H9 (cell line): Measurements from ENCODE around the gene FASTKD3. TPM values are rescaled to one million over a fixed set of nuclear protein-coding genes. Genes with fewer than 3 reads are reported as not detected.

Experiments used
- DNase-seq: peaks from one replicate; pipeline ENCODE4 v3.0.0-alpha.2; 2017
- H2AFZ ChIP-seq: one replicate; pipeline ENCODE4 v1.6.1; 2013; ENCODE audit warnings: mild to moderate bottlenecking, low read length, control low read depth, moderate library complexity
- H2AK5ac ChIP-seq: 2 replicates; pipeline ENCODE4 v1.6.1; 2013; ENCODE audit warnings: low read length, control low read depth, mixed read lengths; ENCODE audit not compliant: insufficient read length
- H2BK120ac ChIP-seq: one replicate; pipeline ENCODE4 v1.6.1; 2013; ENCODE audit warnings: low read depth, mild to moderate bottlenecking, low read length, control low read depth, inconsistent platforms; ENCODE audit not compliant: poor library complexity, severe bottlenecking
- H2BK12ac ChIP-seq: 2 replicates; pipeline ENCODE4 v1.6.1; 2013; ENCODE audit warnings: low read length, control low read depth, mixed read lengths, low read depth; ENCODE audit not compliant: insufficient read length
- H2BK15ac ChIP-seq: 2 replicates; pipeline ENCODE4 v1.6.1; 2013; ENCODE audit warnings: low read depth, low read length, control low read depth
- H2BK20ac ChIP-seq: one replicate; pipeline ENCODE4 v1.6.1; 2013; ENCODE audit warnings: low read depth, mild to moderate bottlenecking, low read length, control low read depth, inconsistent platforms; ENCODE audit not compliant: poor library complexity, severe bottlenecking
- H2BK5ac ChIP-seq: 2 replicates; pipeline ENCODE4 v1.6.1; 2013; ENCODE audit warnings: low read length, control low read depth, mixed read lengths; ENCODE audit not compliant: insufficient read length
- H3K14ac ChIP-seq: 2 replicates; pipeline ENCODE4 v1.6.1; 2013; ENCODE audit warnings: low read length, control low read depth; ENCODE audit not compliant: insufficient read depth
- H3K18ac ChIP-seq: 2 replicates; pipeline ENCODE4 v1.6.1; 2013; ENCODE audit warnings: low read depth, mild to moderate bottlenecking, mixed read lengths, low read length, control low read depth; ENCODE audit not compliant: insufficient read length
- H3K23ac ChIP-seq: 2 replicates; pipeline ENCODE4 v1.6.1; 2013; ENCODE audit warnings: low read length, control low read depth, mixed read lengths, low read depth; ENCODE audit not compliant: insufficient read length
- H3K23me2 ChIP-seq: 2 replicates; pipeline ENCODE4 v1.6.1; 2013; ENCODE audit warnings: low read depth, mild to moderate bottlenecking, mixed read lengths, low read length, control low read depth; ENCODE audit not compliant: insufficient read length, poor library complexity, severe bottlenecking
- H3K27ac ChIP-seq: 2 replicates; pipeline ENCODE4 v1.5.1; 2013; ENCODE audit warnings: low read length, control low read depth, mixed read lengths, low read depth; ENCODE audit not compliant: insufficient read length
- H3K27me3 ChIP-seq: 2 replicates; pipeline ENCODE4 v1.6.1; 2013; ENCODE audit warnings: low read length, control low read depth, inconsistent platforms; ENCODE audit not compliant: insufficient read depth
- H3K4ac ChIP-seq: 2 replicates; pipeline ENCODE4 v1.6.1; 2013; ENCODE audit warnings: low read depth, mild to moderate bottlenecking, control low read depth, inconsistent platforms, low read length, moderate library complexity
- H3K4me1 ChIP-seq: 2 replicates; pipeline ENCODE4 v1.6.1; 2013; ENCODE audit warnings: low read length, control low read depth, inconsistent platforms; ENCODE audit not compliant: insufficient read depth
- H3K4me2 ChIP-seq: 2 replicates; pipeline ENCODE4 v1.6.1; 2013; ENCODE audit warnings: low read length, control low read depth, mixed read lengths; ENCODE audit not compliant: insufficient read length, insufficient read depth
- H3K56ac ChIP-seq: 2 replicates; pipeline ENCODE4 v1.6.1; 2013; ENCODE audit warnings: low read depth, mild to moderate bottlenecking, mixed read lengths, low read length, control low read depth; ENCODE audit not compliant: insufficient read length
- H3K79me1 ChIP-seq: 2 replicates; pipeline ENCODE4 v1.6.1; 2013; ENCODE audit warnings: low read depth, mild to moderate bottlenecking, moderate library complexity, low read length, control low read depth, inconsistent platforms; ENCODE audit not compliant: insufficient read depth, poor library complexity, severe bottlenecking
- H3K79me2 ChIP-seq: 2 replicates; pipeline ENCODE4 v1.6.1; 2013; ENCODE audit warnings: low read length, control low read depth, inconsistent platforms; ENCODE audit not compliant: insufficient read depth
- H3K9ac ChIP-seq: 2 replicates; pipeline ENCODE4 v1.6.1; 2013; ENCODE audit warnings: low read length, control low read depth, mixed read lengths; ENCODE audit not compliant: insufficient read length; ENCODE audit errors: extremely low read depth
- H3K9me3 ChIP-seq: one replicate; pipeline ENCODE4 v1.6.1; 2013; ENCODE audit warnings: low read depth, low read length, inconsistent platforms; ENCODE audit not compliant: control insufficient read depth
- H3T11ph ChIP-seq: one replicate; pipeline ENCODE4 v1.6.1; 2013; ENCODE audit warnings: mild to moderate bottlenecking, low read length, control low read depth, inconsistent platforms
- H4K20me1 ChIP-seq: one replicate; pipeline ENCODE4 v1.6.1; 2013; ENCODE audit not compliant: control insufficient read depth, insufficient read length, insufficient read depth
- H4K5ac ChIP-seq: 2 replicates; pipeline ENCODE4 v1.6.1; 2013; ENCODE audit warnings: low read depth, mild to moderate bottlenecking, mixed read lengths, low read length, control low read depth; ENCODE audit not compliant: insufficient read length
- H4K8ac ChIP-seq: replicated peaks from 2 replicates; pipeline ENCODE4 v1.6.1; 2013; ENCODE audit warnings: low read length, control low read depth, mixed read lengths, low read depth; ENCODE audit not compliant: insufficient read length
- H4K91ac ChIP-seq: 2 replicates; pipeline ENCODE4 v1.6.1; 2013; ENCODE audit warnings: low read depth, mild to moderate bottlenecking, moderate library complexity, mixed read lengths, low read length, control low read depth; ENCODE audit not compliant: insufficient read length
- H3K27ac Mint-ChIP-seq, 3 experiments: 2 replicates in 2 of 3; 3 replicates in 1 of 3; pipeline ENCODE4 v1.8.0; 2020 to 2021; ENCODE audit warnings: mixed read lengths in 3 of 3, mild to moderate bottlenecking in 1 of 3, moderate library complexity in 1 of 3
- H3K27me3 Mint-ChIP-seq: 2 replicates; pipeline ENCODE4 v1.8.0; 2021; ENCODE audit warnings: low read depth, mild to moderate bottlenecking, moderate library complexity, mixed read lengths
- H3K36me3 Mint-ChIP-seq, 3 experiments: 2 replicates in 2 of 3; 3 replicates in 1 of 3; pipeline ENCODE4 v1.8.0; 2020 to 2021; ENCODE audit warnings: low read depth in 3 of 3, mixed read lengths in 3 of 3; ENCODE audit not compliant: insufficient read depth in 1 of 3
- H3K4me1 Mint-ChIP-seq, 2 experiments: 2 replicates each; pipeline ENCODE4 v1.8.0; 2020; ENCODE audit warnings: mixed read lengths in 2 of 2
- H3K4me3 Mint-ChIP-seq, 2 experiments: 2 replicates in 1 of 2; 3 replicates in 1 of 2; pipeline ENCODE4 v1.8.0; 2020 to 2021; ENCODE audit warnings: mild to moderate bottlenecking in 2 of 2, mixed read lengths in 2 of 2, moderate library complexity in 1 of 2
- H3K9me3 Mint-ChIP-seq, 2 experiments: 2 replicates in 1 of 2; 3 replicates in 1 of 2; pipeline ENCODE4 v1.8.0; 2020; ENCODE audit warnings: mild to moderate bottlenecking in 2 of 2, mixed read lengths in 2 of 2, moderate library complexity in 1 of 2
- WGBS: extraction: QIAGEN DNeasy Blood & Tissue Kit; methylation state at CpG from one replicate; pipeline ENCODE4 v1.1.7; 2013; ENCODE audit warnings: missing lambda C conversion rate, low lambda C conversion rate, mixed read lengths; ENCODE audit not compliant: insufficient read length; ENCODE audit errors: extremely low coverage; 5-methylcytosine and 5-hydroxymethylcytosine counted together
- total RNA-seq: library from RNA; stranded (reverse); gene quantifications from 2 replicates; pipeline ENCODE4 v1.2.1, GENCODE V29; 2021
- TF ChIP-seq, protein P1 (sequence below): fragments of 200-600 bp; sonication (generic); conservative IDR thresholded peaks from 3 replicates; pipeline ENCODE4 v1.8.0; 2021; ENCODE audit warnings: antibody characterized with exemption, mild to moderate bottlenecking

FASTKD3 gene
- total RNA-seq, 1 experiment from 2014 or later: 15.0 TPM

DNA sequence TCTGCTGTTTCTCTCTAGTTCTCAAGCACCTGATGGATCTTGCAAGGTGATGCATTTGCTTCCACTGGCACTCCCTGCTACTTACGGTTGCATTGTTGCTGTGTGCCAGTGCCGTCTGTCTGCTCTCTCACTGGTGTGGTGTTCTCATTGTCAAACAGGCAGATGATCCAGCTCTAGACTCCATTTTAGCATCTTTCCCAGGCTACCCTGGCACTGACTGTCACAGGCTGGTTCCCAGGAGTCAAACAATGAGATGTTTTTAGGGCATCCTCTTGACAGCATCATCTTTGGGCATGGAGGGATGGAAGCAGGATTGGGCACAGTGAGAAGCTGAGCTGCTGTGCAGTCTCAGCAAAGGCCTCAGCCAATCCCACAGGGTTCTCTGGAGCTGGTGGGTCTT lies 13.0 kb upstream of the FASTKD3 start:
- H3K14ac ChIP-seq: no peak overlapping the region
- H3T11ph ChIP-seq: no peak overlapping the region
- no peaks in the 10 kb centered on the region for H3K4me1 ChIP-seq
- H3K23me2 ChIP-seq: no peaks in the 10 kb centered on the region
- H2AK5ac ChIP-seq: no peak overlapping the region
- no peak overlapping the region for H4K5ac ChIP-seq
- DNase-seq: no peak
- no peaks in the 10 kb centered on the region for H3K9me3 ChIP-seq
- H3K79me1 ChIP-seq: no peaks in the 10 kb centered on the region
- Mint-ChIP-seq H3K36me3 (peaks cover 32 to 82% (median 70%) of the 10 kb centered on the region in 3 experiments; a peak in 6 of 7 replicates), H3K27ac (no peak overlapping the region), H3K9me3 (no peaks in the 10 kb centered on the region), H3K4me1 (no peaks in the 10 kb centered on the region), H3K27me3 (no peaks in the 10 kb centered on the region), H3K4me3 (no peak overlapping the region)
- H2AFZ ChIP-seq: no peak overlapping the region
- no peak overlapping the region for H2BK5ac ChIP-seq
- no peak overlapping the region for H3K9ac ChIP-seq
- no peak overlapping the region for H2BK15ac ChIP-seq
- H3K27me3 ChIP-seq: no peaks in the 10 kb centered on the region
- H3K56ac ChIP-seq: no peak overlapping the region
- no peaks in the 10 kb centered on the region for H3K79me2 ChIP-seq
- no peak overlapping the region for H3K4me2 ChIP-seq
- H4K91ac ChIP-seq: no peak overlapping the region
- no peak overlapping the region for H3K4ac ChIP-seq
- no peak overlapping the region for H2BK20ac ChIP-seq
- TF ChIP-seq, protein P1, sequence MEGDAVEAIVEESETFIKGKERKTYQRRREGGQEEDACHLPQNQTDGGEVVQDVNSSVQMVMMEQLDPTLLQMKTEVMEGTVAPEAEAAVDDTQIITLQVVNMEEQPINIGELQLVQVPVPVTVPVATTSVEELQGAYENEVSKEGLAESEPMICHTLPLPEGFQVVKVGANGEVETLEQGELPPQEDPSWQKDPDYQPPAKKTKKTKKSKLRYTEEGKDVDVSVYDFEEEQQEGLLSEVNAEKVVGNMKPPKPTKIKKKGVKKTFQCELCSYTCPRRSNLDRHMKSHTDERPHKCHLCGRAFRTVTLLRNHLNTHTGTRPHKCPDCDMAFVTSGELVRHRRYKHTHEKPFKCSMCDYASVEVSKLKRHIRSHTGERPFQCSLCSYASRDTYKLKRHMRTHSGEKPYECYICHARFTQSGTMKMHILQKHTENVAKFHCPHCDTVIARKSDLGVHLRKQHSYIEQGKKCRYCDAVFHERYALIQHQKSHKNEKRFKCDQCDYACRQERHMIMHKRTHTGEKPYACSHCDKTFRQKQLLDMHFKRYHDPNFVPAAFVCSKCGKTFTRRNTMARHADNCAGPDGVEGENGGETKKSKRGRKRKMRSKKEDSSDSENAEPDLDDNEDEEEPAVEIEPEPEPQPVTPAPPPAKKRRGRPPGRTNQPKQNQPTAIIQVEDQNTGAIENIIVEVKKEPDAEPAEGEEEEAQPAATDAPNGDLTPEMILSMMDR: no peak
- no peak overlapping the region for H3K27ac ChIP-seq
- no peak overlapping the region for H3K23ac ChIP-seq
- H3K18ac ChIP-seq: no peak overlapping the region
- H2BK120ac ChIP-seq: no peak overlapping the region
- WGBS: no CpG with 5 or more reads among the region's 2 CpGs
- H2BK12ac ChIP-seq: no peak overlapping the region
- no peak overlapping the region for H4K8ac ChIP-seq
- H4K20me1 ChIP-seq: no peaks in the 10 kb centered on the region
